Fibroblast of skin of abdomen (primary cell): ENCODE results near the gene THRB.
A peak's percentile ranks its signal among the peaks of the same experiment; 100 is the strongest.

Experiments
- DNase-seq: peaks from one replicate; pipeline ENCODE4 v3.0.0-alpha.2; 2013

THRB gene

GRCh38 chr3:24487325-24488262 is 7.1 kb downstream of the THRB start:
- peak; percentile 42 for DNase-seq

GRCh38 chr3:24485511-24485910 is 9.1 kb downstream of the THRB start:
- DNase-seq: no peak

- no peak for DNase-seq
Observed at GRCh38 chr3:24483873-24484272, 10.8 kb downstream of the THRB start.

- no peak for DNase-seq
Observed at GRCh38 chr3:24482096-24482705, 12.4 kb downstream of the THRB start.

- DNase-seq: no peak
Observed at GRCh38 chr3:24481193-24481592, 13.5 kb downstream of the THRB start.

GRCh38 chr3:24480497-24480896 is 14.2 kb downstream of the THRB start:
- DNase-seq: no peak

GRCh38 chr3:24479816-24480215 is 14.8 kb downstream of the THRB start:
- no peak for DNase-seq

GRCh38 chr3:24476871-24477656 is 17.6 kb downstream of the THRB start:
- DNase-seq: peak; percentile 53

- no peak for DNase-seq
Observed at GRCh38 chr3:24475925-24476324, 18.7 kb downstream of the THRB start.

- DNase-seq: no peak
Observed at GRCh38 chr3:24474862-24475261, 19.8 kb downstream of the THRB start.

- DNase-seq: no peak
Observed at GRCh38 chr3:24472358-24472757, 22.3 kb downstream of the THRB start.

- DNase-seq: no peak
Observed at GRCh38 chr3:24471486-24471885, 23.2 kb downstream of the THRB start.

- DNase-seq: no peak
Observed at GRCh38 chr3:24470277-24470676, 24.4 kb downstream of the THRB start.

- DNase-seq: no peak
Observed at GRCh38 chr3:24464389-24464788, 30.3 kb downstream of the THRB start.

- no peak for DNase-seq
Observed at GRCh38 chr3:24462737-24463136, 31.9 kb downstream of the THRB start.

GRCh38 chr3:24460974-24461373 is 33.7 kb downstream of the THRB start:
- no peak for DNase-seq

GRCh38 chr3:24457719-24458118 is 36.9 kb downstream of the THRB start:
- no peak for DNase-seq

- DNase-seq: no peak
Observed at GRCh38 chr3:24454856-24455255, 39.8 kb downstream of the THRB start.

GRCh38 chr3:24454393-24454792 is 40.3 kb downstream of the THRB start:
- no peak for DNase-seq

GRCh38 chr3:24451461-24452099 is 43.1 kb downstream of the THRB start:
- no peak for DNase-seq

GRCh38 chr3:24450160-24450907 is 44.3 kb downstream of the THRB start:
- DNase-seq: no peak

GRCh38 chr3:24447836-24448235 is 46.8 kb downstream of the THRB start:
- no peak for DNase-seq
